ENCODE results near the gene DNAJC12. TPM values are rescaled to one million over a fixed set of nuclear protein-coding genes. Genes with fewer than 3 reads are reported as not detected.

The DNAJC12 gene

Small RNAs within 50 kb of the gene (small RNA-seq; reads per million reads assigned to genes)
- gene RN7SL394P (ENCODE audit: low read depth) = not detected
- not detected for gene RNU6-1250P (ENCODE audit: low read depth)
- not detected for gene RNU6-523P (ENCODE audit: low read depth)

All from mesenchymal stem cell (in vitro differentiated cells and primary cell).